K562 (cell line): Measurements from ENCODE around the gene HEXIM2. TPM values are rescaled to one million over a fixed set of nuclear protein-coding genes. Genes with fewer than 3 reads are reported as not detected.
A peak's percentile ranks its signal among the peaks of the same experiment; 100 is the strongest.

Experiments used
- ARNT ChIP-seq, 2 experiments: fragments of 450-650 bp; IDR thresholded peaks; 2 replicates each; pipeline ENCODE4 v1.6.1; 2016; ENCODE audit warnings: mild to moderate bottlenecking in 1 of 2
- BRF1 ChIP-seq: IDR thresholded peaks from 3 replicates; pipeline ENCODE4 v1.6.1; 2011; ENCODE audit warnings: borderline replicate concordance, mild to moderate bottlenecking; ENCODE audit not compliant: insufficient read length; ENCODE audit errors: extremely low read depth
- ETS2 ChIP-seq: IDR thresholded peaks from 2 replicates; pipeline ENCODE4 v1.6.1; 2016; ENCODE audit warnings: borderline replicate concordance, missing genetic modification characterization, mild to moderate bottlenecking, moderate library complexity, missing compliant biosample characterization; ENCODE audit not compliant: poor library complexity, severe bottlenecking
- LCOR ChIP-seq: sonication (generic); formaldehyde crosslinking; IDR thresholded peaks from 2 replicates; pipeline ENCODE4 v1.8.0; 2022; ENCODE audit warnings: mild to moderate bottlenecking, missing genetic modification reagents
- MAFK ChIP-seq: IDR thresholded peaks from 2 replicates; pipeline ENCODE4 v1.6.1; 2011; ENCODE audit warnings: low read length, improper control_type of control experiment
- MBD2 ChIP-seq: sonication (generic); IDR thresholded peaks from 2 replicates; pipeline ENCODE4 v1.6.1; 2016; ENCODE audit warnings: low read depth, borderline replicate concordance
- MCM5 ChIP-seq: fragments of 450-650 bp; IDR thresholded peaks from 2 replicates; pipeline ENCODE4 v1.6.1; 2016; ENCODE audit warnings: low read depth
- MTA1 ChIP-seq: fragments of 450-650 bp; IDR thresholded peaks from 2 replicates; pipeline ENCODE4 v1.6.1; 2017; ENCODE audit warnings: borderline replicate concordance
- NR1H2 ChIP-seq: sonication (generic); formaldehyde crosslinking; IDR thresholded peaks from 2 replicates; pipeline ENCODE4 v1.4.0; 2020; ENCODE audit warnings: mild to moderate bottlenecking, missing genetic modification reagents
- PHF21A ChIP-seq: fragments of 450-650 bp; IDR thresholded peaks from 2 replicates; pipeline ENCODE4 v1.6.1; 2017; ENCODE audit warnings: low read depth, borderline replicate concordance
- POLR2H ChIP-seq: IDR thresholded peaks from 2 replicates; pipeline ENCODE4 v1.6.1; 2016; ENCODE audit warnings: missing genetic modification characterization, low read depth, mild to moderate bottlenecking, control low read depth, missing compliant biosample characterization, moderate library complexity
- RAD51 ChIP-seq: fragments of 450-650 bp; IDR thresholded peaks from 2 replicates; pipeline ENCODE4 v1.7.1; 2016; ENCODE audit warnings: low read depth, mild to moderate bottlenecking, borderline replicate concordance
- RBBP5 ChIP-seq: fragments of 200-600 bp; sonication (generic); IDR thresholded peaks from 2 replicates; pipeline ENCODE4 v1.6.1; 2012; ENCODE audit warnings: borderline replicate concordance, mild to moderate bottlenecking, low read length, control low read depth, inconsistent platforms; ENCODE audit not compliant: insufficient read depth, poor library complexity, severe bottlenecking
- SMC3 ChIP-seq: conservative IDR thresholded peaks from 2 replicates; pipeline ENCODE4 v1.6.1; 2011; ENCODE audit warnings: low read depth, low read length, improper control_type of control experiment; ENCODE audit not compliant: insufficient read depth
- TEAD1 ChIP-seq, 2 experiments: fragments of 450-650 bp in 1 of 2; sonication (generic) in 1 of 2; formaldehyde crosslinking; IDR thresholded peaks; 2 replicates each; pipeline versions ENCODE4 v1.4.0 to v1.8.0; 2020 to 2022; ENCODE audit warnings: mild to moderate bottlenecking in 2 of 2, missing genetic modification reagents in 1 of 2
- ZC3H11A ChIP-seq: IDR thresholded peaks from 2 replicates; pipeline ENCODE4 v1.6.1; 2012; ENCODE audit warnings: low read depth, low read length, improper control_type of control experiment
- ZC3H4 ChIP-seq: sonication (generic); formaldehyde crosslinking; IDR thresholded peaks from 2 replicates; pipeline ENCODE4 v1.9.0; 2021; ENCODE audit warnings: missing genetic modification reagents, borderline replicate concordance
- ZNF174 ChIP-seq: fragments of 250-450 bp; sonication (Bioruptor Pico); IDR thresholded peaks from 2 replicates; pipeline ENCODE4 v1.4.0; 2020; ENCODE audit warnings: mild to moderate bottlenecking
- ZNF23 ChIP-seq: fragments of 250-450 bp; sonication (Bioruptor Pico); IDR thresholded peaks from 2 replicates; pipeline ENCODE4 v1.4.0; 2020; ENCODE audit warnings: mild to moderate bottlenecking
- ZNF41 ChIP-seq: fragments of 250-450 bp; sonication (Bioruptor Pico); conservative IDR thresholded peaks from 2 replicates; pipeline ENCODE4 v1.4.0; 2020; ENCODE audit warnings: mild to moderate bottlenecking
- ZNF75A ChIP-seq: fragments of 450-650 bp; formaldehyde crosslinking; IDR thresholded peaks from 2 replicates; pipeline ENCODE4 v1.4.0; 2020; ENCODE audit warnings: mild to moderate bottlenecking
- polyA plus RNA-seq, 8 experiments: library from polyadenylated mRNA; depleted of rRNA in 4 of 8; stranded (reverse) in 5 of 8; unstranded in 3 of 8; fragments of >200 nt; fragmentation: Nextera tagmentation in 2 of 8; fragmentation: Illumina TruSeq in 1 of 8; extraction: Ambion mirVana in 2 of 8; extraction: Trizol in 1 of 8; gene quantifications; 2 replicates each; pipeline versions ENCODE4 v1.2.1 to v1.2.3, GENCODE V29; 2011 to 2014; ENCODE audit warnings: inconsistent platforms in 1 of 8, missing spikeins in 1 of 8
- total RNA-seq, 7 experiments: library from RNA; depleted of rRNA in 6 of 7; stranded (reverse); fragments of >200 nt in 6 of 7; fragmentation: Illumina TruSeq in 2 of 7; extraction: Trizol in 2 of 7; gene quantifications; 2 replicates each; pipeline versions ENCODE4 v1.2.1 to v1.2.3, GENCODE V29; 2011 to 2021; ENCODE audit warnings: low replicate concordance in 1 of 7
- TF ChIP-seq, protein P1 (sequence below): sonication (generic); formaldehyde crosslinking; IDR thresholded peaks from 2 replicates; pipeline ENCODE4 v1.4.0; 2020; ENCODE audit warnings: mild to moderate bottlenecking, missing genetic modification reagents
- TF ChIP-seq, protein P2 (sequence below): fragments of 250-450 bp; sonication (Bioruptor Pico); IDR thresholded peaks from 2 replicates; pipeline ENCODE4 v1.6.1; 2021; ENCODE audit warnings: mild to moderate bottlenecking
- TF ChIP-seq, protein P3 (sequence below): fragments of 450-650 bp; formaldehyde crosslinking; IDR thresholded peaks from 2 replicates; pipeline ENCODE4 v1.4.0; 2022; ENCODE audit warnings: missing genetic modification characterization
- TF ChIP-seq, protein P4 (sequence below): fragments of 450-650 bp; formaldehyde crosslinking; IDR thresholded peaks from 2 replicates; pipeline ENCODE4 v1.4.0; 2022; ENCODE audit warnings: missing genetic modification characterization

The HEXIM2 gene
- total and polyA plus RNA-seq, 9 of the 15 experiments (the other 6 are each of a cell fraction or from before 2014, with no cell fraction given): 0.69 to 3.4 (median 1.1) TPM; not detected in 2

DNA sequence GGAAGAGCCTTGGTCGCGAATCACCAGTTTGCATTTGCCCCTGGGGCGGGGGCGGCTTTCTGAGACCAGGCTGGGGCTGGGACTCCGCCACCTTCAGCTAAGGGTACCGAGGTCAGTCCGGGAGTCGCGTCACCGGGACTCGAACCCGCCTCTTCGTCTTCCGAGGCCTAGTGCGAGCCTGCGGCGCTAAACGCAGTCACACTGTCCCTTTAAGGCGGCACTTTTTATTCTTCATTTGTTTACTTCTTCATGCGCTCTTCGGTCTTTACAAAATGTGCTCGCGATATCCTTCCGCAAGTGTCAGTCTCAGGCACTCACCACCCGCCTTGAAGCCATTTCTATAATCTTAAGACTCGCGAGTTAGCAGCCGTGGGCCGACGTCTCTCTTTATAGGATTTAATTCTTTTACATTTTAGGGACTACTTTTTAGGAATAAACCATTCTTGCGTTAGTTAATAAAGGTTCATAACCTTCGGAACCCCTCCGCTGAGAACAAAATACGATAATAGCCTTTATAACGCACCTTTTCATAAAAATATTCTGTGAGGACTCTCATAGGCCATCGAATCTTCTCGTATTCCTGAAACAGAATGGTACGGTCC is 14.0 kb upstream of the HEXIM2 start (continued):
- TF ChIP-seq, protein P1, sequence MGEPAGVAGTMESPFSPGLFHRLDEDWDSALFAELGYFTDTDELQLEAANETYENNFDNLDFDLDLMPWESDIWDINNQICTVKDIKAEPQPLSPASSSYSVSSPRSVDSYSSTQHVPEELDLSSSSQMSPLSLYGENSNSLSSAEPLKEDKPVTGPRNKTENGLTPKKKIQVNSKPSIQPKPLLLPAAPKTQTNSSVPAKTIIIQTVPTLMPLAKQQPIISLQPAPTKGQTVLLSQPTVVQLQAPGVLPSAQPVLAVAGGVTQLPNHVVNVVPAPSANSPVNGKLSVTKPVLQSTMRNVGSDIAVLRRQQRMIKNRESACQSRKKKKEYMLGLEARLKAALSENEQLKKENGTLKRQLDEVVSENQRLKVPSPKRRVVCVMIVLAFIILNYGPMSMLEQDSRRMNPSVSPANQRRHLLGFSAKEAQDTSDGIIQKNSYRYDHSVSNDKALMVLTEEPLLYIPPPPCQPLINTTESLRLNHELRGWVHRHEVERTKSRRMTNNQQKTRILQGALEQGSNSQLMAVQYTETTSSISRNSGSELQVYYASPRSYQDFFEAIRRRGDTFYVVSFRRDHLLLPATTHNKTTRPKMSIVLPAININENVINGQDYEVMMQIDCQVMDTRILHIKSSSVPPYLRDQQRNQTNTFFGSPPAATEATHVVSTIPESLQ (CRISPR knock-in tag): no peak
- TF ChIP-seq ZNF75A (CRISPR knock-in tag): no peak
- no peak for TF ChIP-seq NR1H2 (CRISPR knock-in tag)
- no peak for TF ChIP-seq ZNF23 (CRISPR knock-in tag)
- peak; percentile 95 to 97 for TF ChIP-seq ARNT (IDR thresholded peaks at IDR 0.05)
- peak; percentile 51 for TF ChIP-seq RBBP5
- TF ChIP-seq, protein P2, sequence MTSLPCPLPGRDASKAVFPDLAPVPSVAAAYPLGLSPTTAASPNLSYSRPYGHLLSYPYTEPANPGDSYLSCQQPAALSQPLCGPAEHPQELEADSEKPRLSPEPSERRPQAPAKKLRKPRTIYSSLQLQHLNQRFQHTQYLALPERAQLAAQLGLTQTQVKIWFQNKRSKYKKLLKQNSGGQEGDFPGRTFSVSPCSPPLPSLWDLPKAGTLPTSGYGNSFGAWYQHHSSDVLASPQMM: no peak
- peak; percentile 65; the same call in 1 of the 2 replicates for TF ChIP-seq ZNF41
- no peak for TF ChIP-seq ETS2 (tag)
- TF ChIP-seq ZNF174 (CRISPR knock-in tag): peak; percentile 73; the same call in 1 of the 2 replicates
- TF ChIP-seq, protein P3, sequence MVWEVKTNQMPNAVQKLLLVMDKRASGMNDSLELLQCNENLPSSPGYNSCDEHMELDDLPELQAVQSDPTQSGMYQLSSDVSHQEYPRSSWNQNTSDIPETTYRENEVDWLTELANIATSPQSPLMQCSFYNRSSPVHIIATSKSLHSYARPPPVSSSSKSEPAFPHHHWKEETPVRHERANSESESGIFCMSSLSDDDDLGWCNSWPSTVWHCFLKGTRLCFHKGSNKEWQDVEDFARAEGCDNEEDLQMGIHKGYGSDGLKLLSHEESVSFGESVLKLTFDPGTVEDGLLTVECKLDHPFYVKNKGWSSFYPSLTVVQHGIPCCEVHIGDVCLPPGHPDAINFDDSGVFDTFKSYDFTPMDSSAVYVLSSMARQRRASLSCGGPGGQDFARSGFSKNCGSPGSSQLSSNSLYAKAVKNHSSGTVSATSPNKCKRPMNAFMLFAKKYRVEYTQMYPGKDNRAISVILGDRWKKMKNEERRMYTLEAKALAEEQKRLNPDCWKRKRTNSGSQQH (CRISPR knock-in tag): peak; percentile 68; the same call in 1 of the 2 replicates
- TF ChIP-seq ZC3H4 (CRISPR knock-in tag): no peak
- no peak for TF ChIP-seq POLR2H (tag)
- peak; percentile 27; the same call in 1 of the 2 replicates for TF ChIP-seq MTA1
- TF ChIP-seq BRF1: no peak
- TF ChIP-seq SMC3: no peak
- 0 out of 2 replicates have a peak, but pooled peaks have one; percentile 6 for TF ChIP-seq ZC3H11A
- TF ChIP-seq, protein P4, sequence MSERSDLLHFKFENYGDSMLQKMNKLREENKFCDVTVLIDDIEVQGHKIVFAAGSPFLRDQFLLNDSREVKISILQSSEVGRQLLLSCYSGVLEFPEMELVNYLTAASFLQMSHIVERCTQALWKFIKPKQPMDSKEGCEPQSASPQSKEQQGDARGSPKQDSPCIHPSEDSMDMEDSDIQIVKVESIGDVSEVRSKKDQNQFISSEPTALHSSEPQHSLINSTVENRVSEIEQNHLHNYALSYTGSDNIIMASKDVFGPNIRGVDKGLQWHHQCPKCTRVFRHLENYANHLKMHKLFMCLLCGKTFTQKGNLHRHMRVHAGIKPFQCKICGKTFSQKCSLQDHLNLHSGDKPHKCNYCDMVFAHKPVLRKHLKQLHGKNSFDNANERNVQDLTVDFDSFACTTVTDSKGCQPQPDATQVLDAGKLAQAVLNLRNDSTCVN (CRISPR knock-in tag): 0 out of 2 replicates have a peak, but pooled peaks have one; percentile 68
- TF ChIP-seq TEAD1 (CRISPR knock-in tag; IDR thresholded peaks at IDR 0.05): peak; percentile 55 to 81
- peak; percentile 81; the same call in 1 of the 2 replicates for TF ChIP-seq PHF21A
- TF ChIP-seq RAD51: peak; percentile 52; the same call in 1 of the 2 replicates
- no peak for TF ChIP-seq MAFK
- peak; percentile 47; the same call in 1 of the 2 replicates for TF ChIP-seq LCOR (CRISPR knock-in tag)
- peak; percentile 72 for TF ChIP-seq MBD2
- no peak for TF ChIP-seq MCM5
